HFF-Myc (cell line): Measurements from ENCODE around the gene LNPEP.
A peak's percentile ranks its signal among the peaks of the same experiment; 100 is the strongest.

Experiments
- DNase-seq: peaks from one replicate; pipeline ENCODE4 v3.0.0-alpha.2; 2011; ENCODE audit warnings: low read depth; ENCODE audit errors: extremely low read depth
- H3K4me3 ChIP-seq: replicated peaks from 2 replicates; pipeline ENCODE4 v1.5.1; 2011; ENCODE audit warnings: low read depth, mild to moderate bottlenecking, control low read depth, low read length
- TF ChIP-seq, protein P1 (sequence below): IDR thresholded peaks from 2 replicates; pipeline ENCODE4 v1.5.1; 2012; ENCODE audit warnings: mild to moderate bottlenecking, low read depth, low read length, control low read depth; ENCODE audit errors: missing control alignments

The LNPEP gene

DNA sequence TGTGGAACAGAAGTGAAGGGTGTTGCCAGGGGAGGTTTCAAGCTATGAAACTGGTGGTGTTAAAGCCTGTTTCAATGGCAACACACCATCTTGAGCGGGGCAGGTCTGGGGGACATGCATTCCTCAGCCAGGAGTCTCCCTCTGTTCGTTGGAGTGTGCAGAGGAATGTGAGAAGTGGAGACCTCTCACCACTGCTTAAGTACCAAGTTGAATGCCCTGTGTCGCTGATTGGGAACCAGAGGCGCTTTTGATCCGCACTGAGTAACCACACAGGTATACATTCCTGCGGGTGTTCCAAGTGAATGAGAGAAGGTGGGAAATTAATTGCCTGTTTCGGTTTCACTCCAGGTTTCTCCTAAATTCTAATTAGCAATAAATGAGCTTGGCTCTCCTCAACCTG is 107.1 kb downstream of the LNPEP start:
- no peak overlapping the region for H3K4me3 ChIP-seq
- DNase-seq: no peak
- TF ChIP-seq, protein P1, sequence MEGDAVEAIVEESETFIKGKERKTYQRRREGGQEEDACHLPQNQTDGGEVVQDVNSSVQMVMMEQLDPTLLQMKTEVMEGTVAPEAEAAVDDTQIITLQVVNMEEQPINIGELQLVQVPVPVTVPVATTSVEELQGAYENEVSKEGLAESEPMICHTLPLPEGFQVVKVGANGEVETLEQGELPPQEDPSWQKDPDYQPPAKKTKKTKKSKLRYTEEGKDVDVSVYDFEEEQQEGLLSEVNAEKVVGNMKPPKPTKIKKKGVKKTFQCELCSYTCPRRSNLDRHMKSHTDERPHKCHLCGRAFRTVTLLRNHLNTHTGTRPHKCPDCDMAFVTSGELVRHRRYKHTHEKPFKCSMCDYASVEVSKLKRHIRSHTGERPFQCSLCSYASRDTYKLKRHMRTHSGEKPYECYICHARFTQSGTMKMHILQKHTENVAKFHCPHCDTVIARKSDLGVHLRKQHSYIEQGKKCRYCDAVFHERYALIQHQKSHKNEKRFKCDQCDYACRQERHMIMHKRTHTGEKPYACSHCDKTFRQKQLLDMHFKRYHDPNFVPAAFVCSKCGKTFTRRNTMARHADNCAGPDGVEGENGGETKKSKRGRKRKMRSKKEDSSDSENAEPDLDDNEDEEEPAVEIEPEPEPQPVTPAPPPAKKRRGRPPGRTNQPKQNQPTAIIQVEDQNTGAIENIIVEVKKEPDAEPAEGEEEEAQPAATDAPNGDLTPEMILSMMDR: no peak

- TF ChIP-seq, protein P1: no peak
- no peak overlapping the region for H3K4me3 ChIP-seq
- DNase-seq: no peak
Observed at GRCh38 chr5:97043511-97043910, 107.6 kb downstream of the LNPEP start.

- H3K4me3 ChIP-seq: no peak overlapping the region
- DNase-seq: no peak
- TF ChIP-seq, protein P1: peak; percentile 47
Observed at GRCh38 chr5:97044052-97044451, 108.2 kb downstream of the LNPEP start.

DNA sequence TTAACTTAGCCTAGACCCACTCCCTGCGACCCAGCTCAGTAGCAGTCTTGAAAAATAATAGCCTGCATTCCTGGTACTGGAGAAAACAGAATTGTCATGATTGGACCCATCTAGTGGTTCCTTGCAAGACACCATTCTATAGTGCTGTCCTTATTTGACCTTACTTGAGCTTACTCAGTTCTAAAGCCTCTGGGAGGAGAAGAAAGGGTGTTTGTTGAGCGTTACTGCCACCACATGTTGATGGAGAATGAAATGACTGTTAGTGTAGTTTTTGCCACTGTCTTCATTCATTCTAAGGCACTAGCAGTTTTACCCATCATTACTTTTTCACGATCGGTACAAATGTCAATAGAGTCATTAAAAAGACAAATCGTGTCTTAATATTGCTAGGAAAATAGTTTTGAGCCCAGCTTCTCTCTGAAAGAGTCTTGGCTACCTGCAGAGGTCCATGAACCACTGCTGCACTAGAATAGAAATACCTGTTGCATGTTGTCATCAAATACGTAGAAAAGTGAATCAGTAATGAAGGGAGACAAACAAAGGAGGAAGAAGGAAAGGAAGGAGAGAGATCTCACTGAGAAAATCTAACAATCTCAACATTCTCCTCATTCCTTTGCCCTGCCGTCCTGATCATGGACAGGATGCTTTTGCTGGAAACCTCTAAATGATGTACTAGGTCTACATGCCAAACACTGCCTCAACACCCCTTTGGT is 110.5 kb downstream of the LNPEP start:
- TF ChIP-seq, protein P1: no peak
- no peak overlapping the region for H3K4me3 ChIP-seq
- DNase-seq: no peak

GRCh38 chr5:97047076-97047475 is 111.2 kb downstream of the LNPEP start:
- H3K4me3 ChIP-seq: no peak overlapping the region
- DNase-seq: no peak
- TF ChIP-seq, protein P1: no peak

DNA sequence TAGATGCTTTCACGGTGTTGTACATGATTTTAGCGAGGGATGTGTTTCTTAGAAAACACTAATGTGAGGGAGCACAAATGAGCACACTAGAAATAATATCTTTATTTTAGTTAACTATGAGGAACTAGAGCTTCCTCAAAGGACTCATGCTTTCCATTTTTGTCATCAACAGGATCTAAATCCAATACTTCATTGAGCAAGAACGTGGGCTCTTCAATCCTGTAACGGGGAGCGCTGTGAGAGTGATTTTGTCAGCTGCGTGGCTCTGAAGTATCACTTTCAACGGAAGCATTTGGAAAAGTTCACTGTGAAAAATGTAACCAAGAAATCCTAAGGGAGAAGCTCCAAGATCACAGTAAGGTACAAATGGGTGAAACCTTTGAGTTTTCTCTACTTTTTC is 113.3 kb downstream of the LNPEP start:
- TF ChIP-seq, protein P1: no peak
- DNase-seq: no peak
- no peak overlapping the region for H3K4me3 ChIP-seq

DNA sequence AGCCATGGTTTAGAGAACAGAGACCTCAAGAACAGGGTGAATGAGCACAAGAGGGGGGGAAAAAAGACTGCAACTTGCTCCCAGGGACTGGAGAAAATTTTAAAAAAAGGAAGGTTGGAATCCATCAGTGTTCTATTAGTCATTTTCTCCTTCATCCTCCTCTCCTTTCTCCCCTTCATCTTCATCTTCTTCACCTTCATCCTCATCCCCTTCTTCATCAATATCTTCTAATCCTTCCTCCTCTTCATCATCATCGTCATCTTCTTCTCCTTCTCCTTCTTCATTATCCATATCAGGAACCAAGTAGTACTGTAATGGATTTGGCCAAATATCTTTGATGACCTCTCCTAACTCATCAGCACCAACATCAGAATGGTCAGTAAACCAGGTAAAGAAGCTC is 120.4 kb downstream of the LNPEP start:
- DNase-seq: no peak
- H3K4me3 ChIP-seq: no peak overlapping the region
- TF ChIP-seq, protein P1: no peak
